ENCODE data around the gene TTC23L. TPM values are rescaled to one million over a fixed set of nuclear protein-coding genes. Genes with fewer than 3 reads are reported as not detected.

Gene TTC23L
- total and polyA plus RNA-seq, 7 donors, result 0.05 TPM; not detected in 6

Other genes starting within 250 kb of the TTC23L start
- gene RAI14, start 182.8 kb upstream of the TTC23L start, total RNA-seq, result 1 to 10 TPM; 1.9 to 4.3 (median 3.2) TPM
- gene RAI14, start 182.8 kb upstream of the TTC23L start, polyA plus RNA-seq, result 1 to 10 TPM in 1 of 3 donors, under 1 TPM in 2; 0.69 to 2.1 (median 0.91) TPM
- 10 to 100 TPM; 16.6 to 20.0 (median 18.2) TPM for gene RAD1, start 76.3 kb downstream of the TTC23L start, total RNA-seq
- gene RAD1, start 76.3 kb downstream of the TTC23L start, polyA plus RNA-seq, result 10 to 100 TPM; 15.8 to 43.1 (median 18.0) TPM
- 10 to 100 TPM; 11.3 to 22.2 (median 20.0) TPM for gene BRIX1, start 76.5 kb downstream of the TTC23L start, total RNA-seq
- 10 to 100 TPM; 14.5 to 36.8 (median 25.4) TPM for gene BRIX1, start 76.5 kb downstream of the TTC23L start, polyA plus RNA-seq
- 100 to 1,000 TPM in 1 of 4 donors, 10 to 100 TPM in 3; 58.4 to 113 (median 67.2) TPM for gene DNAJC21, start 90.4 kb downstream of the TTC23L start, total RNA-seq
- gene DNAJC21, start 90.4 kb downstream of the TTC23L start, polyA plus RNA-seq, result 10 to 100 TPM; 49.3 to 86.2 (median 52.8) TPM
- gene AGXT2, start 208.8 kb downstream of the TTC23L start, total RNA-seq, result not detected
- gene AGXT2, start 208.8 kb downstream of the TTC23L start, polyA plus RNA-seq, result not detected